Endothelial cell of umbilical vein (primary cell): ENCODE measurements around the gene GTF2E1. TPM values are rescaled to one million over a fixed set of nuclear protein-coding genes. Genes with fewer than 3 reads are reported as not detected.

Experiments used
- BruUV-seq: library from RNA; stranded (reverse); fragments of 400-500 nt; replicated peaks from 2 replicates; lab custom pipeline; 2021; lab: Mats Ljungman, UMichigan
- CTCF ChIA-PET: fragments of 300-600, 350-600 bp; sonication (Branson Sonifier 250); formaldehyde crosslinking; loops from one replicate; lab custom pipeline; 2021; ENCODE audit warnings: antibody characterized with exemption, inconsistent platforms; lab: Charles Lee
- POLR2A ChIA-PET: fragments of 300-600, 350-600 bp; sonication (Branson Sonifier 250); formaldehyde crosslinking; loops from one replicate; lab custom pipeline; 2021; ENCODE audit warnings: antibody characterized with exemption, inconsistent platforms; lab: Charles Lee
- DNase-seq: peaks from one replicate; pipeline ENCODE4 v3.0.0-alpha.2; 2011; ENCODE audit warnings: low read depth, low spot score
- FAIRE-seq: peaks from 2 replicates; lab custom pipeline; 2011; peaks lifted over from hg19 to GRCh38; lab: Jason Lieb, UNC
- H2AFZ ChIP-seq: 2 replicates; pipeline ENCODE4 v1.6.0; 2012; ENCODE audit warnings: low read depth, low read length, control low read depth, inconsistent platforms
- H3K27ac ChIP-seq: 2 replicates; pipeline ENCODE4 v1.5.1; 2011; ENCODE audit warnings: low read depth, mild to moderate bottlenecking, control low read depth, low read length, moderate library complexity; ENCODE audit not compliant: insufficient read depth
- H3K27me3 ChIP-seq, 2 experiments: 2 replicates each; pipeline versions ENCODE4 v1.6.0 to v1.6.1; 2011; ENCODE audit warnings: low read length in 2 of 2, mixed read lengths in 1 of 2; ENCODE audit not compliant: control insufficient read depth in 2 of 2, insufficient read depth in 2 of 2
- H3K36me3 ChIP-seq, 2 experiments: 2 replicates in 1 of 2; 3 replicates in 1 of 2; pipeline ENCODE4 v1.5.1; 2011; ENCODE audit warnings: low read length in 2 of 2, mild to moderate bottlenecking in 1 of 2, moderate library complexity in 1 of 2; ENCODE audit not compliant: control insufficient read depth in 2 of 2, insufficient read depth in 2 of 2; ENCODE audit errors: extremely low read depth in 1 of 2
- H3K4me1 ChIP-seq: 3 replicates; pipeline ENCODE4 v1.5.1; 2011; ENCODE audit warnings: mild to moderate bottlenecking, low read length; ENCODE audit not compliant: control insufficient read depth, insufficient read depth; ENCODE audit errors: extremely low read depth
- H3K4me2 ChIP-seq: 2 replicates; pipeline ENCODE4 v1.6.1; 2011; ENCODE audit warnings: low read length, control low read depth, mixed read lengths; ENCODE audit not compliant: insufficient read depth
- H3K4me3 ChIP-seq, 3 experiments: fragments of 200-600 bp in 1 of 3; sonication (generic), shearing (Covaris generic) in 1 of 3; replicated peaks in 1 of 3; 2 replicates each; pipeline ENCODE4 v1.5.1; 2011 to 2016; ENCODE audit warnings: control low read depth in 3 of 3, low read length in 3 of 3, mild to moderate bottlenecking in 2 of 3, inconsistent platforms in 1 of 3, low read depth in 1 of 3, moderate library complexity in 1 of 3; ENCODE audit not compliant: insufficient read depth in 1 of 3
- H3K79me2 ChIP-seq: 2 replicates; pipeline ENCODE4 v1.6.0; 2012; ENCODE audit warnings: low read length, inconsistent platforms; ENCODE audit not compliant: control insufficient read depth, insufficient read depth
- H3K9ac ChIP-seq: replicated peaks from 2 replicates; pipeline ENCODE3; 2011; ENCODE audit warnings: low read length, control low read depth; ENCODE audit not compliant: insufficient read depth; ENCODE audit errors: extremely low read depth
- H3K9me1 ChIP-seq: replicated peaks from 3 replicates; pipeline ENCODE4 v1.6.0; 2011; ENCODE audit warnings: mild to moderate bottlenecking, low read length; ENCODE audit not compliant: control insufficient read depth, insufficient read depth; ENCODE audit errors: extremely low read depth
- H3K9me3 ChIP-seq: replicated peaks from 2 replicates; pipeline ENCODE4 v1.5.1; 2012; ENCODE audit warnings: low read length, inconsistent platforms; ENCODE audit not compliant: control insufficient read depth, insufficient read depth
- H4K20me1 ChIP-seq: replicated peaks from 2 replicates; pipeline ENCODE3; 2011; ENCODE audit warnings: mild to moderate bottlenecking, low read length; ENCODE audit not compliant: control insufficient read depth, insufficient read depth; ENCODE audit errors: extremely low read depth
- EZH2 ChIP-seq: IDR thresholded peaks from 2 replicates; pipeline ENCODE4 v1.6.1; 2012; ENCODE audit warnings: borderline replicate concordance, low read depth, mild to moderate bottlenecking, moderate library complexity, low read length, inconsistent platforms; ENCODE audit not compliant: severe bottlenecking
- GATA2 ChIP-seq: IDR thresholded peaks from 2 replicates; pipeline ENCODE4 v1.7.0; 2011; ENCODE audit warnings: low read depth, mild to moderate bottlenecking, moderate library complexity, mixed read lengths, low read length; ENCODE audit not compliant: insufficient read length, insufficient read depth
- JUN ChIP-seq: IDR thresholded peaks from 2 replicates; pipeline ENCODE4 v1.6.1; 2011; ENCODE audit warnings: borderline replicate concordance, low read depth; ENCODE audit not compliant: insufficient read length, insufficient read depth
- MYC ChIP-seq: IDR thresholded peaks from one replicate; pipeline ENCODE4 v1.6.1; 2011; ENCODE audit warnings: mild to moderate bottlenecking, low read depth, low read length
- POLR2AphosphoS5 ChIP-seq: IDR thresholded peaks from 2 replicates; pipeline ENCODE4 v1.6.1; 2012; ENCODE audit warnings: low read depth, mild to moderate bottlenecking, control low read depth, low read length, moderate library complexity; ENCODE audit not compliant: insufficient read depth
- dilution Hi-C: fragments of 300-500 bp; cut with MboI; formaldehyde crosslinking; loops from one replicate; pipeline ENCODE4 v1.15.0; 2019; ENCODE audit warnings: low sequenced_read_pairs; ENCODE audit not compliant: extremely low pct_ligation_motif_present
- intact Hi-C: fragments of 100-400 bp; cut with micrococcal nuclease; formaldehyde crosslinking; loops from one replicate; pipeline ENCODE4 v1.10.0; 2022
- polyA plus RNA-seq, 4 experiments: library from polyadenylated mRNA; depleted of rRNA in 3 of 4; stranded (reverse) in 3 of 4; unstranded in 1 of 4; fragments of >200 nt; gene quantifications; 2 replicates each; pipeline versions ENCODE4 v1.2.1 to v1.2.3, GENCODE V29; 2011 to 2012; ENCODE audit warnings: missing spikeins in 1 of 4
- total RNA-seq: library from RNA; stranded (reverse); gene quantifications from 2 replicates; pipeline ENCODE4 v1.2.3, GENCODE V29; 2021
- TF ChIP-seq, protein P1 (sequence below): IDR thresholded peaks from 2 replicates; pipeline ENCODE4 v1.6.1; 2011; ENCODE audit not compliant: insufficient read depth, insufficient read length

The GTF2E1 gene
- total and polyA plus RNA-seq, 2 donors (not counting 3 experiments of a cell fraction or from before 2014, with no cell fraction given): 10.6 to 27.7 TPM

DNA sequence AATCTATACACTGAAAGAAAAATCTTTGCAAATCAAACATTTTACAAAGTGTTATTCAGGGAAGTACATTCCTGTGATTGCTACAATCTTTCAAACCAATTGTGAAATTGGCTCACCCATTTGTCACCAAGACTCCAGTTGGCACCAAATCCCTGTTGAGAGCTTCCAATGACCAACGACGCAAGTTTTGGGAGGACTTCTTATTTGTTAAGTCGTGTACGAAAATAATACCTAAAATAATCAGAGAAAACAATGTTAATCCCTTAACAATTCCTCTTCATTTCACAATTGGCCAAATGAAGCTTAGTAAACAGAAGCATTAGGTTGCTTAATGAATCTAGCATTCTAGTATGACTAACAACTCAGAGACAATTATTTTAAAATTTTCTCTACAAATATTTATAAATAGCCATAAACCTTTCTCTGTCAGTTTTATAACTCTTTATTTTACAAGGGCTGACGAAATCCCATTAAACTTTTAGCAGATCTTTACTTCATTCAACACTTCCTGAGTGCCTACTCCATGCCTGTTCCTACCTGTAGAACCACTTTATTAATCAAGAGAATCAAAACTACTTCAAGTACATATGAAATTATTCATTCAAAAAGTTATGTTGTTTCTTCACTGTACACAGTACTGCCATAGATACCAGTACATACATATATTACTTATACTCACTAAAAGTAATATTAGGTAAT, 36.5 kb upstream of the GTF2E1 start:
- ChIA-PET POLR2A (no interaction called here), CTCF (interaction anchor here (0.6 to 1.9 kb wide), 2 partner anchors 9 to 89 kb away, joined by 3 to 7 read pairs; no protein-coding TSS in a partner anchor)
- DNase-seq (no peak), FAIRE-seq (no peak)
- no peak overlapping the region for H3K4me3 ChIP-seq
- no peaks in the 10 kb centered on the region for H3K36me3 ChIP-seq
- no peaks in the 10 kb centered on the region for H3K4me1 ChIP-seq
- no TSS peak for BruUV-seq
- H4K20me1 ChIP-seq: no peaks in the 10 kb centered on the region
- H3K9me3 ChIP-seq: peaks cover 2% of the 10 kb centered on the region
- TF ChIP-seq POLR2AphosphoS5 (no peak), EZH2 (no peak), JUN (no peak), MYC (no peak)
- TF ChIP-seq, protein P1, sequence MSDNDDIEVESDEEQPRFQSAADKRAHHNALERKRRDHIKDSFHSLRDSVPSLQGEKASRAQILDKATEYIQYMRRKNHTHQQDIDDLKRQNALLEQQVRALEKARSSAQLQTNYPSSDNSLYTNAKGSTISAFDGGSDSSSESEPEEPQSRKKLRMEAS: no peak
- dilution Hi-C loops: no loop called here
- no peaks in the 10 kb centered on the region for H3K27me3 ChIP-seq
- no peak overlapping the region for H3K9ac ChIP-seq
- no peak overlapping the region for H3K27ac ChIP-seq
- intact Hi-C loops: no loop called here
- H3K9me1 ChIP-seq: no peaks in the 10 kb centered on the region
- no peak overlapping the region for H2AFZ ChIP-seq
- no peak overlapping the region for H3K4me2 ChIP-seq
- peaks cover 5% of the 10 kb centered on the region for H3K79me2 ChIP-seq

GRCh38 chr3:120706950-120707349, 35.6 kb upstream of the GTF2E1 start:
- dilution Hi-C loops: no loop called here

More at GRCh38 chr3:120706950-120707349, 35.6 kb upstream of the GTF2E1 start:
- no peak overlapping the region for H2AFZ ChIP-seq
- no peak for TF ChIP-seq GATA2
- BruUV-seq: no TSS peak
- H3K27ac ChIP-seq: no peak overlapping the region
- no peaks in the 10 kb centered on the region for H3K9me1 ChIP-seq
- H3K36me3 ChIP-seq: no peaks in the 10 kb centered on the region
- peaks cover 2% of the 10 kb centered on the region for H3K9me3 ChIP-seq
- H4K20me1 ChIP-seq: no peaks in the 10 kb centered on the region
- H3K9ac ChIP-seq: no peak overlapping the region
- H3K4me3 ChIP-seq: no peak overlapping the region
- FAIRE-seq (no peak), DNase-seq (no peak)
- ChIA-PET CTCF (interaction anchor here (1.9 kb wide), 1 partner anchor 88 kb away, joined by 7 read pairs; no protein-coding TSS in a partner anchor), POLR2A (no interaction called here)
- peaks cover 4% of the 10 kb centered on the region for H3K79me2 ChIP-seq
- no peaks in the 10 kb centered on the region for H3K4me1 ChIP-seq
- no peaks in the 10 kb centered on the region for H3K27me3 ChIP-seq
- no peak overlapping the region for H3K4me2 ChIP-seq
- intact Hi-C loops: no loop called here
